ENCODE data around the gene SNX19. TPM values are rescaled to one million over a fixed set of nuclear protein-coding genes. Genes with fewer than 3 reads are reported as not detected.
A peak's percentile ranks its signal among the peaks of the same experiment; 100 is the strongest.

The SNX19 gene
- total RNA-seq, 4 donors from 2014 or later, result 89.8 to 193 (median 137) TPM

DNA sequence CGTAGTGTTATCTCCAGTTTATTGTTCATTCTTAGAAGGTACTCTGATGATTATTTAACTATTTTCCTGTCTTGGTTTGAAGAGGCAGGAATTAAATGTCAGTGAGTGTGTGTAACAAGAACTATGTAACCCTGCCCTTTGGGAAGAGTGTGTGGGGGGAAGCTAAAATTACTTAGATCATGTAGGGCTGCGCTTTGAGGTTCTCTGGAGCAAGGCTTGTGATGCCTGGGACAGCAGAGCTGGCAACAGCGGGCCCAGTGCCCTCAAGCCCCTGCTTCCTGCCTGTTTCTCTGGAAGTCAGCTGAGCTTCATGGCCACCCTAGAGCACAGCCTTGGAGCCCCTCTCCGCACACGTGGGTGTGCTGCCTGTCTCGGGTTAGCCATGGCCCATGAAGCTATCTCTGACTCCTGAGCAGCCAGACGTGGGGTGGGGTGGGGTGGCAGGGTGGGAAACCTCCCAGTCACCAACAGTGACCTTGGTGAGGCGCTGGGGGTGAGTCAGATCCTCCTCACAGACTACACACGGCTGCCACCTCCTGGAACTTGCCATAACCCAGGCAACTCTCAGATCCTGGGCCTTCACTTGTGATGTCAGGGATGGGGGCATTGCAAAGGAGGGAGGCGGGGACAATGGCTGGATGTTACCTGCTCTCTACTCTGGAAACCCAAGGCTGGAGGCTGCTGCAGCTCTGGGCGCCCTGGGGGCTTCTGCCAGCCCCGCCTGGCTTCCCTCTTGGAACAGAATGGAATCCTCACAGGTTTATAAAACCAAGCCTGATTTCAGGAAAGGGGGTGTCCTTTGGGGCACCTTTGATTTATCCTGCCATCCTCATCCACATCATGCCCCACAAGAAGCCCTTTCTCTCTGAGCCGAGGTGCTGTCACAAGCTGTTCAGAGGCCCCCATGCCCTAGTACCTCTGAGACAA is 88.6 kb downstream of the SNX19 start:
- Histone ChIP-seq H3K4me3 (no peak overlapping the region), H3K9me3 (no peaks in the 10 kb centered on the region), H3K27me3 (no peaks in the 10 kb centered on the region), H3K4me1 (peaks cover 0 to 23% (median 6%) of the 10 kb centered on the region in 4 donors), H3K27ac (peak overlapping the region in 3 of 4 donors; percentile 20 to 40 (median 23)), H3K36me3 (no peaks in the 10 kb centered on the region)
- TF ChIP-seq, protein P1, sequence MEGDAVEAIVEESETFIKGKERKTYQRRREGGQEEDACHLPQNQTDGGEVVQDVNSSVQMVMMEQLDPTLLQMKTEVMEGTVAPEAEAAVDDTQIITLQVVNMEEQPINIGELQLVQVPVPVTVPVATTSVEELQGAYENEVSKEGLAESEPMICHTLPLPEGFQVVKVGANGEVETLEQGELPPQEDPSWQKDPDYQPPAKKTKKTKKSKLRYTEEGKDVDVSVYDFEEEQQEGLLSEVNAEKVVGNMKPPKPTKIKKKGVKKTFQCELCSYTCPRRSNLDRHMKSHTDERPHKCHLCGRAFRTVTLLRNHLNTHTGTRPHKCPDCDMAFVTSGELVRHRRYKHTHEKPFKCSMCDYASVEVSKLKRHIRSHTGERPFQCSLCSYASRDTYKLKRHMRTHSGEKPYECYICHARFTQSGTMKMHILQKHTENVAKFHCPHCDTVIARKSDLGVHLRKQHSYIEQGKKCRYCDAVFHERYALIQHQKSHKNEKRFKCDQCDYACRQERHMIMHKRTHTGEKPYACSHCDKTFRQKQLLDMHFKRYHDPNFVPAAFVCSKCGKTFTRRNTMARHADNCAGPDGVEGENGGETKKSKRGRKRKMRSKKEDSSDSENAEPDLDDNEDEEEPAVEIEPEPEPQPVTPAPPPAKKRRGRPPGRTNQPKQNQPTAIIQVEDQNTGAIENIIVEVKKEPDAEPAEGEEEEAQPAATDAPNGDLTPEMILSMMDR (IDR thresholded peaks at IDR 0.05), result peak; percentile 34 to 50 (median 41)
- no peak for TF ChIP-seq POLR2AphosphoS5 (IDR thresholded peaks at IDR 0.05)
- intact Hi-C loops (cut with DNase I; ENCODE audit: low total_unique reads), result no loop called here
- in situ Hi-C loops (cut with MboI; ENCODE audit: low pct_ligation_motif_present in 1 of 4, low pct_unique_long_range_greater_than_20kb in 1 of 4, low sequenced_read_pairs in 3 of 4), result no loop called here
- DNase-seq, result peak; percentile 62
- WGBS, 2 donors (ENCODE audit: low coverage in 1 of 2), result 57 to 63% methylated on average over 1 to 13 of the region's 13 CpGs

DNA sequence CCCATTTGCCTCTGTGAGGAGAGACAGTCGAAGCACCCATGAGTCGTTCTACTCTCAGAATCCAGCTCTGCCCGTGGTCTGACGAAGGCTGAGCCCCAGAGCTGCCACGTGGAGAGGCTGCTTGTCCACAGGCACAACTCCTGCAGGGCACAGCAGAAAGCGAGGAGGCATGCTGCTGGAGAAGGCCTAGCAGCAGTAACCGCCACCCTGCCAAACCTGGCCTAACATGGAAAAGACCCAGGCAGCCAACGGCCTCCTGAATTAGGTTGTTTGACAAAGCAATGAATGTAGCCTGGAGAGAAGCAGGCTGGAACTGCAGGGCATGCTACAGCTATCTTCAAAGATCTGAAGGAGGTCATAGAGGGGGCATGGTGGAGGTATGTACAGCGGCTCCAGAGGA is 89.7 kb downstream of the SNX19 start:
- 81% methylated on average over 9 of the region's 9 CpGs; no CpG with 5 or more reads in 1 of the 2 donors for WGBS, 2 donors (ENCODE audit: low coverage in 1 of 2)
- Histone ChIP-seq H3K4me3 (no peak overlapping the region), H3K4me1 (peaks cover 0 to 23% (median 6%) of the 10 kb centered on the region in 4 donors), H3K36me3 (no peaks in the 10 kb centered on the region), H3K27ac (peak overlapping the region in 1 of 4 donors; percentile 40), H3K27me3 (no peaks in the 10 kb centered on the region), H3K9me3 (no peaks in the 10 kb centered on the region)
- TF ChIP-seq EP300 (IDR thresholded peaks at IDR 0.05; ENCODE audit: low read depth) (no peak), POLR2AphosphoS5 (IDR thresholded peaks at IDR 0.05) (no peak), POLR2A (IDR thresholded peaks at IDR 0.05) (no peak)
- TF ChIP-seq, protein P1 (IDR thresholded peaks at IDR 0.05), result no peak
- in situ Hi-C loops (cut with MboI; ENCODE audit: low pct_ligation_motif_present in 1 of 4, low pct_unique_long_range_greater_than_20kb in 1 of 4, low sequenced_read_pairs in 3 of 4), result no loop called here
- intact Hi-C loops (cut with DNase I; ENCODE audit: low total_unique reads), result no loop called here
- DNase-seq, result no peak

DNA sequence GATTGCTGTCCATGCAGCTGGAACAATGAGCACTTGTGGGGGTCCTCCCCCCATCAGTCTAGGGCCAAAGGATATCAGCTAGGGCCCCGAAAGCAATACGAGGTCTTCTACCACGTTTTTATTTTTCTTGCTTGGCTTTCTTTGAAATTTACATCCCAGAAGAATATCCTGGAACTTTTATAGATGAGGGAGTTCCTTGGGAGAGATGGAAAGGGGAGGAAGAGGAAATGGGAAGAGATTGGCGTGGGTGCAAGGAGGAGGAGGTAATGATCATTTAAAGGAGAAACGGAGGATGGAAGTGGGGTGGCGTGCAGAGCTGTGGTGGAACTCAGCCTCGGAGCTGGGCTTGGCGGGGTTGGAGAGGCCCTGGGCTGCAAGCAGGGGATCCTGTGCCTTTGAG is 90.3 kb downstream of the SNX19 start:
- intact Hi-C loops (cut with DNase I; ENCODE audit: low total_unique reads) (no loop called here), in situ Hi-C loops (cut with MboI; ENCODE audit: low pct_ligation_motif_present in 1 of 4, low pct_unique_long_range_greater_than_20kb in 1 of 4, low sequenced_read_pairs in 3 of 4) (no loop called here)
- Histone ChIP-seq H3K27ac (peak overlapping the region in 1 of 4 donors; percentile 40), H3K4me3 (no peak overlapping the region), H3K27me3 (no peaks in the 10 kb centered on the region), H3K4me1 (peaks cover 0 to 18% (median 6%) of the 10 kb centered on the region in 4 donors), H3K36me3 (no peaks in the 10 kb centered on the region), H3K9me3 (no peaks in the 10 kb centered on the region)
- DNase-seq, result no peak
- no peak for TF ChIP-seq POLR2A (IDR thresholded peaks at IDR 0.05)
- no peak for TF ChIP-seq EP300 (IDR thresholded peaks at IDR 0.05; ENCODE audit: low read depth)
- TF ChIP-seq, protein P1 (IDR thresholded peaks at IDR 0.05), result no peak
- no peak for TF ChIP-seq POLR2AphosphoS5 (IDR thresholded peaks at IDR 0.05)
- 76 to 82% methylated on average over 4 to 8 of the region's 8 CpGs for WGBS, 2 donors (ENCODE audit: low coverage in 1 of 2)

DNA sequence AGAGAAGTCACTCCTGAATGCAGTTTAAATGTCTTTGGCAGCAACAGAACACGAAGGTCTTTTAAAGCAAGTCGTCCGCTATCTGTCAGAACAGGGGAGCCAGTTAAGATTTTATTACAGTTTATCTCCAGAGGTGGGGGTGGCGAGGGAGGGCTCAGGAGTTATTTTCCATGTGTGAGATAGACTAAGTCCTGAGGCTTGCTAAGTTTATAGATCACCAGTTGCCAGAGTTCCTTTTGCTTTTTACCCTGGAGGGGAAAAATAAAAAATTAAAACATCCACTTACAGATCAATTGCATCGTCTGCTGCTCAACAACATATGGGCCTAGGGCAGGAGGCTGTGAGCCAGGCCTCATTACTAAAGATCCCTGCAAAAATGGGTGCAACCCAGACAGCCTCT is 90.7 kb downstream of the SNX19 start:
- H3K4me1 ChIP-seq, result peaks cover 0 to 14% (median 4%) of the 10 kb centered on the region in 4 donors
- H3K27ac ChIP-seq, result no peak overlapping the region
- no peak for TF ChIP-seq EP300 (IDR thresholded peaks at IDR 0.05; ENCODE audit: low read depth)
- TF ChIP-seq, protein P1 (IDR thresholded peaks at IDR 0.05), result no peak
- TF ChIP-seq POLR2A (IDR thresholded peaks at IDR 0.05), result no peak
- TF ChIP-seq POLR2AphosphoS5 (IDR thresholded peaks at IDR 0.05), result no peak
- H3K9me3 ChIP-seq, result no peaks in the 10 kb centered on the region
- WGBS, 2 donors (ENCODE audit: low coverage in 1 of 2), result 46 to 60% methylated on average over 1 to 5 of the region's 5 CpGs
- intact Hi-C loops (cut with DNase I; ENCODE audit: low total_unique reads), result no loop called here
- no peak for DNase-seq
- H3K27me3 ChIP-seq, result no peaks in the 10 kb centered on the region
- in situ Hi-C loops (cut with MboI; ENCODE audit: low pct_ligation_motif_present in 1 of 4, low pct_unique_long_range_greater_than_20kb in 1 of 4, low sequenced_read_pairs in 3 of 4), result no loop called here
- H3K4me3 ChIP-seq, result no peak overlapping the region
- no peaks in the 10 kb centered on the region for H3K36me3 ChIP-seq
